AG10803 (cell line): ENCODE data around the gene PIK3R1.

Experiments
- DNase-seq: peaks from one replicate; pipeline ENCODE4 v3.0.0; 2010; ENCODE audit warnings: low read depth
- H3K4me3 ChIP-seq: 2 replicates; pipeline ENCODE4 v1.5.1; 2011; ENCODE audit warnings: mild to moderate bottlenecking, low read length, control low read depth
- CTCF ChIP-seq: conservative IDR thresholded peaks from 2 replicates; pipeline ENCODE4 v1.5.1; 2011; ENCODE audit warnings: mild to moderate bottlenecking, low read length, control low read depth, inconsistent platforms

PIK3R1 gene

GRCh38 chr5:68176802-68177479, 38.6 kb upstream of the PIK3R1 start:
- no peak for DNase-seq
- no peak overlapping the region for H3K4me3 ChIP-seq
- TF ChIP-seq CTCF, result no peak

- TF ChIP-seq CTCF, result no peak
- no peak for DNase-seq
- no peak overlapping the region for H3K4me3 ChIP-seq
Measured at GRCh38 chr5:68177676-68178075, 37.9 kb upstream of the PIK3R1 start.

GRCh38 chr5:68178579-68178978, 37.0 kb upstream of the PIK3R1 start:
- H3K4me3 ChIP-seq, result no peak overlapping the region
- no peak for TF ChIP-seq CTCF
- no peak for DNase-seq

GRCh38 chr5:68180121-68181038, 35.2 kb upstream of the PIK3R1 start:
- no peak overlapping the region for H3K4me3 ChIP-seq
- no peak for DNase-seq
- TF ChIP-seq CTCF, result no peak

GRCh38 chr5:68181039-68181599, 34.4 kb upstream of the PIK3R1 start:
- no peak overlapping the region for H3K4me3 ChIP-seq
- no peak for DNase-seq
- no peak for TF ChIP-seq CTCF

GRCh38 chr5:68182094-68182493, 33.5 kb upstream of the PIK3R1 start:
- no peak for TF ChIP-seq CTCF
- H3K4me3 ChIP-seq, result no peak overlapping the region
- no peak for DNase-seq

GRCh38 chr5:68182534-68182933, 33.0 kb upstream of the PIK3R1 start:
- H3K4me3 ChIP-seq, result no peak overlapping the region
- DNase-seq, result no peak
- no peak for TF ChIP-seq CTCF
